Fibroblast of gingiva (primary cell): Measurements from ENCODE around the gene LONP2.
A peak's percentile ranks its signal among the peaks of the same experiment; 100 is the strongest.
"Not testable (repeated sequence)": the region's sequence is repeated elsewhere in the genome, so short reads cannot be mapped to it uniquely, and the experiment has no call there.

Source experiments
- DNase-seq: peaks from one replicate; pipeline ENCODE4 v3.0.0-alpha.2; 2011; ENCODE audit warnings: low read depth

The LONP2 gene

DNA sequence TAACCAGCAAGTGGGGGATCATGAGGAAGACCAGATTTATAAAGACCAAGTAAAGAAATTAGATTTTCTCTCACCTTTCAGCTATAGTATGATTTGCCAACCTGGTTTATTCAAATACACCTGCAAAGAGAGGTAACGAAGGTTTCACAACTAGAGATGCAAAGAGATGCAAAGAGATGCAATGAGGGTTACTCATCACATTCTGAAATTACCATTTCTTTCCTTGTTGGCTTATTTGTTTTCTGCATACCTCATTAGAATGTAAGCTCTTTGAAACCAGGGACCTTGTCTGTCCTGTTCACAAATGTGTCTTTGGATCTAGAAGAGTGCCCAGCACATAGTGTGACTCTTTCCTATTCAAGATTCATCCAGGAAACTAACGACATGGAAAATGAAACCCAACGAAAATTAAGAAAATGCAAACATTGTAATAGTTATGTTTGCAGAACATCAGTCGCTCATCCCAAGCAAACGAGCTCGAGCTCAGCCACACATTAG, 9.0 kb upstream of the LONP2 start:
- DNase-seq = no peak

DNA sequence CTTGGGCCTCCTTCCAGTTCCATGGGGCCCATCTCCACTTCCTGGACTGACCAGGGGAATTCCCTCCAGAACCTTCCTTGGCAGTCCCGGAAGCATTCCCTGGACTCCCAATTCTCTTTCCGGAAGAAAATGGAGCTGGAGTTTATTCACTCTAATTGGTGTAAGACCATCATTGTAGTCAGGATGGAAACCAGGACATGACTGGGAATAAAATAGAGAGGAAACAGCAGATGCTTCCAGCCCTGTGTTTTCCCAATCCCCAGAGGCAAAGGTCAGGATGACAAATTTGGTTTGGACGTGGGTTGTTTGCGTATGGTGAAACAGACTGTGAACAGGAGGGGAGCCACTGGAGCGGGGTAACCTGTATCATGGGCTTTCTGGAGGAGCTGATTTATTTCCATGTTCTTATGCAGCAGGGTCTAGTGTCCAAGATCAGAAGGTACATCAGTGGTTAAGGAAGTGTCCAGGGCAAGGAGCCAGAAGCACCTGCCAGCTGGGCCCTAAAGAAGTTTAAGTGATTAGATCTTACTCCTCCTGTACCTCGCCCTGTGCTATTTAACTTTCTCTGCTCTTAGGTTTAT, 8.5 kb upstream of the LONP2 start:
- no peak for DNase-seq

DNA sequence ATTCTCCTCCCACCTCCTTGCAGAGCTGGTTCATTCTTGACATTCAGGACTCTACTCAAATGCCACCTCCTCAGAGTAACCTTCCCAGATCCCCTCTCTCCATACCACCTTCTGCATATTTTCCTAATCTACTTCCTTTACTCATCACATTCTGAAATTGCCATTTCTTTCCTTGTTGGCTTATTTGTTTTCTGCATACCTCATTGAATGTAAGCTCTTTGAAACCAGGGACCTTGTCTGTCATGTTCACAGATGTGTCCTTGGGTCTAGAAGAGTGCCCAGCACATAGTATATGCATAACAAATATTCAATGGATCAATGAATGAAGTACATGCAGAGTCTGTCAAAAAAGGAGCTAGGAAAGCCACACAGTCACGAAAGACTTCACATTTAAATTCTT, 7.8 kb upstream of the LONP2 start:
- DNase-seq = no peak

DNA sequence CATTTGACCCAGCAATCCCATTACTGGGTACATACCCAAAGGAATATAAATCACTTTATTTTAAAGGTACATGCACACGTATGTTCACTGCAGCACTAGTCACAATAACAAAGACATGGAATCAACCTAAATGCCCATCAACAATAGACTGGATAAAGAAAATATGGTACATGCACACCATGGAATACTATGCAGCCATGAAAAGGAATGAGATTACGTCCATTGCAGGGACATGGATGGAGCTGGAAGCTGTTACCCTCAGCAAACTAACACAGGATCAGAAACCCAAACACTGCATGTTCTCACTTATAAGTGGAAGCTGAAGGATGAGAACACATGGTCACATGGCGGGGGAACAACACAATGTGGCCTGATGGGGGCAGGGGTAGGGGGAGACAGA, 4.0 kb upstream of the LONP2 start:
- not testable (repeated sequence) for DNase-seq

DNA sequence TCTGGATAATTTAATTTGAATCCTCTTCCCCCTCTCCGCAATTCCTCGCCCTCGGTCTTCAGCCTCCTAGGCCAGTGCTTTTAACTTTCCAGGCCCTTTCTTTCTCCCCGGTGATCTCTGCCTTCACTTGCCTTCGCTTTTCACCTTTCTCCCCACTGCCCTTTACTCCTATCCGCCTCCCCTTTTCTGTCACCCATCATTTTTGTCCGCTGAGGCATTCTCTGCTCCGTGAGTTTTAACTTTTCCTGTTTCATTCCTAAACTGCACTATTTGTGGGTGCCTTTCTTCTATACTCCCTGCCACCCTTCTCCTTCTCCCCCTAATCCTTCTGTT, 729 bp downstream of the LONP2 start:
- DNase-seq = no peak

DNA sequence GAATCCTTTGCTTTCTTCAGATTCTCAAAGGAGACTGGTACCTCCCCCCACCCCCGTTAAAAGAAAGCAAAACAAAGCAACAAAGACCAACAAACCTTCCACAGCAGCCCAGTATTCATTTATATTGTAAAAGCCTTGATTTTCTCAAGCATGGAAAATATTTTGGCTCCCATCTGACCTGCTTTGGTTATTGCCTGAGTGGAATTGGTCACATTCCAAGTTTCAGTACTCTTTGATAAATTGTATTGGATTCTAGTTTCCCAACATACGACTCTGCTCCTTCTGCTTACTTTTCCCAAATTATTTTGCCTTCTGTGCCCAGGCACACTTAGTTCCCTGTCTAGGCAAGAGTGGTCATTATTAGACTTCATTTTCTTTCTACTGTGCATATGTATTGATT, 2.0 kb downstream of the LONP2 start:
- peak; percentile 11 for DNase-seq

DNA sequence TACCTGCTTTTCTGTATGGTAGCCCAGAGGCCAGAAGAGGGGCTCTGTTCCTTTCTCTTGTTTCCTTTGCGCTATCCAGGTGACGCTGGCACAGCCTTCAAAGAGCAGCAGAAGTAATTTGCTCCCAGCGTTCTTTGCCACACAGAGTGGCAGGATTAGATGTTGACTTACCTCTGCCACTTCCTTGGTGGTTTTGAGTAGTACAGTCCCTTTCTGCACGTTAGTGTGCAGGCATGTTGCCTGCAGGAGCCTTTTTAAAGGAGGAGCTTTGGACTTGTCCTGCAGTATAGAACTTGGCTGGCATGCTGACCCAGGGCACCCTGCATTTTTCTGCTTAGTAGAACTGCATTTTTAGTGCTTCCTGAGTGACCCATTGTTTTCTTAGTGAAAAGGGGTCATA, 3.2 kb downstream of the LONP2 start, which contains the start of gene ABCC11:
ABCC11 (minus strand) TSS at position 229 of the 400 bp plus-strand sequence. CDS start 15,618 bp downstream, outside the sequence.
- DNase-seq = no peak

DNA sequence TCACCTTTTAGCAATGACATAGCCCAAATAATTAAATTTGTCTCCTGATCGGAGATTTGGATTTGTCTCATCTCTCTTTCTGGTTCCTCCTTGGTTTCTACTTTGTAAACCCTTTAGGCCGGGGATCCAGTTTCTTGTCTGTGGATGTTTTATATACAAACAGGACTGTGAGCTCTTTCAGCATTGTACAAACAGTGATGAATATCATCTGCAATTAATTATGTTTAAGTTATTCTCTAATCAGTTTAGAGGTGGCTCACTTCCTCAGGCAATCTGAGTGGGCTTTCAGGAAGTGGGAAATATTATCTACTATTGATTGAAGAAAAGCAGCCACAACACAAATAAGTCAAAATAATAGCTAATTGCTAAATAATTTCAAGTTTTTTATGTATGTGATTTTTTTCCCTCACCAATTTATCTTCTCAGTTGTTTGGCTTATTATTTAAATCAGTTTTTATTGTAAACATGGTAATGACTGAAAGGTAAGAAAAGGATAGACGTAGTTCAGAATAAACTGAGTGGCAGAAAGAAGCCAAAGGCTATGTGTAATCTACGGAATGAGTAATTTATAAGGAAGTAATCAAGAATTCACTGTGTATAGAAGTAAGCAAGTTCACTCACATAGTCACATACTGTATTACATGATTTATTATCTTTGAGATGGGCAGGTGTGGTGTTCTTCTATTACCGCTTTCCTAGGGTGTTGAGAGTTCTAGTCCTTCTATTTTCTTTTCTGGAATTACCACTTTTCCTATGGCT, 6.6 kb downstream of the LONP2 start:
- DNase-seq = peak; percentile 40

DNA sequence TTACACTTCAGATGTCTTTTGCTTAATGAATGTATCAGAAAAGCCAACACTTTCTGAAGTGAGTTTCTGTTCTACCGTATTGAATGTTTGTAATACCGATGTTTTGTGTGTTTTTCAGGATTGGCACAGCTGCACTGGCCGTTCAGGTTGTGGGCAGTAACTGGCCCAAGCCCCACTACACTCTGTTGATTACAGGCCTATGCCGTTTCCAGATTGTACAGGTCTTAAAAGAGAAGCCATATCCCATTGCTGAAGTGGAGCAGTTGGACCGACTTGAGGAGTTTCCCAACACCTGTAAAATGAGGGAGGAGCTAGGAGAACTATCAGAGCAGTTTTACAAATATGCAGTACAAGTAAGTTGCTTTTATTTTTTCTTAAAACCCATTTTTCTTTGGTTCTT, 7.9 kb downstream of the LONP2 start:
- no peak for DNase-seq

DNA sequence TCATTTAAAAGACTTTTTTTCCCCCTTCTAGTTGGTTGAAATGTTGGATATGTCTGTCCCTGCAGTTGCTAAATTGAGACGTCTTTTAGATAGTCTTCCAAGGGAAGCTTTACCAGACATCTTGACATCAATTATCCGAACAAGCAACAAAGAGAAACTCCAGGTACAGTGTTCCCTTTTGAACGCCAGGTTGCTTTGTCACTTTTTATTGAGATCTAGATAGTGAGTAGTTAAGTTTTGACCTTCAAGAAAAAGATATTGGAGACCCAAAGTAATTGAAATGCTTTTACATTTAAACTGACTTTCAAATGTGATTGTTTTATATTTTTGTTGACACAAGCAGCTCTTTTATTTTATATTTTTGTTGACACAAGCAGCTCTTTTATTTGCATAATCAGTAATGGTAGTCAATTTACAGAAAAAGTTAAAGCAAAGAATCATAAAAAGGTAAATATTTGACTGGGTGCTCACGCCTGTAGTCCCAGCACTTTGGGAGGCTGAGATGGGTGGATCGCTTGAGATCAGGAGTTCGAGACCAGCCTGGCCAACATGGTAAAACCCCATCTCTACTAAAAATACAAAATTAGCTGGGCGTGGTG, 12.6 kb downstream of the LONP2 start:
- DNase-seq = no peak

DNA sequence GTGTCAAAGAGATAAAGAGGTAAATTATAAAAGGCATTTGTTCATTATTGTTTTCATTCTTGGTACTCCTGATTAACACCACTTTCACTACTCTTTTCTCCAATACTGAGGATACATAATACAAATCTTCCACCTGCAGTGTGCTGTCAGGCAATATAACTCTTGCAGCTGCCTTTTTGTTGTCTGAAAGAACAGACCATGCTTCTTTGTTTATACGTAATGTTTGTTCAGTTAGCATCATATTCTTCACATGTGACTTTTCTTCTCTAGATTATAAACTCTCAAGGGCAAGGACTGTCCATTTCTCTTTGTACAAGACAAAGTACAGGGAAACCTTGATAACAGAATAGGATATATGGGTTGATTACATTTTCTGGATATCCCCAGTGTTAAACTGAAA, 17.5 kb downstream of the LONP2 start:
- no peak for DNase-seq

DNA sequence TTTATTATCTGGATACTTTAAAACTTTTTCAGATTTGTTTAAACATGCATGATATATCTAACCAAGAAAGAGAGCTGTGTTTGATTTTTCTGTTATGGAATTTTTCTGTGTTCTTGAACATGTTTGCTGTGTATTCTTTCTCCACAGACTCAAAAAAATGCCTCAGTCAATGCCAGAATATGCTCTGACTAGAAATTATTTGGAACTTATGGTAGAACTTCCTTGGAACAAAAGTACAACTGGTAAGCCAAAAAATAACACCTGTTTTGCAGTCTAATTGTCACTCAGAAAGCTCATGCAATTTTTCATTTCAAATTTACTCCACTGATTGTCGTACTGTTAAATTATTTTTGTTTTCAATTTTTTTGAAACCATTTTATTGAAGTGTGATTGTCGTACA, 18.5 kb downstream of the LONP2 start:
- DNase-seq = no peak

DNA sequence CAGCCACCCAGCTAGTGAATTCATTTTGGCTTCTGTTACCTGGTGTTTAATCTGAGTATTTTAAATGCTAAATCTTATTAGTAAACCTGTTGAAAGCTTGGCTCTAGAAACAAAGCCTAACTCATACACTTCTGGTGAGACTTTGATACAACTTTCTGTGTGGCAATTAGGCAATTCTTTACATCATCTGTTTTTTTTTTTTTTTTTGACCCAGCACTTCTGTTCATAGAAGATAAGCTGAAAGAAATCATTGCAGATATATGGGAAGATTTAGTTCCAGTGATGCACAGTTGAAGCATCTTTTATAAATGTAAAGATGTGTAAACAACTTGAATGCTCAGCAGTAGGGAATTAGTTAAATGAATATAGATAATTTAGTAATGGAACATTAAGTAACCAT, 24.9 kb downstream of the LONP2 start:
- no peak for DNase-seq

DNA sequence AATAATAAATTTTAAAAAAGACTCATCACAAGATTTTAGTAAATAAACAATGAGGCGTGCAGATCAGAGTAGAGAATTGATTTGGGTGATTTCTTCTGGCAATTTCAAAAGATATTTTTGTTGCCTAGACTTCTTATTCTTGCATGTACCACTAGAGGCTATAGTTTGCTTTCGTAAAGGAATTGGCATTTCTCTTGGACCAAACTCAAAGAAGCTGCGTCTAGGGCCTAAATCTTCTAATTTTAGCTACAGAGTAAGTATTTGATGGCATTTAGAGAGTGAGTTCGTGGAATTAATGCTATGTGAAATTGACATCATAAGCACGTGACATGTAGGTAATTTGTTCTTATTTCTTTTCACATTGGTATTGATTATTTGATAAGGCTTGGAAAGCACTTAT, 27.6 kb downstream of the LONP2 start:
- DNase-seq = peak; percentile 32

DNA sequence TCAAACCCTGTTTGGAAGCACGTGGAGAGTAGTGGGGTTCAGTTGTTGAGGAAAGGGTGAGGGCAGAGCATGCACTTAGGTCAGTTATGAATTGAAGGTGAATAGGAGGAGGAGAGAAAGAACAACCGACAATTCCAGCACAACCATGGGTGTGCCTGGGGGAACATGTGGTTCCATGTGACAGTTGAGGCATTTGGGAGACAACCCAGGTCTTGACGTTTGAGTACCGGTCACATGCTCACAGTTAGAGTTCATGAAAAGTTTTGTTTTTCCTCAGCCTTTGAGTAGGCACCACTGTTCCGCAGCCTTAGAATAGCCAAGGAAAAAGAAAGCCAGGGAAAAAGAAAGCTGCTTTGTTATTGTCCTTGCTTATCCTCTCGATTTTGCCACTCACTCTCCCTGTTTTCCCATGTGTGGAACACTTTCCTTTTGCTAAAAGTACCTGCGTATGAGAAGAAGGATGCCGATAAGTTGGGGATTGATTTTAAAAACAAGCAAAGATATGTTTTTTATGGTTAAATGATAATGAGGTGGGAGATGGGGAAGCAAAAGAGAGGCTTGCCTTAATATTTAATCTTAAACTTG, 28.8 kb downstream of the LONP2 start:
- no peak for DNase-seq

DNA sequence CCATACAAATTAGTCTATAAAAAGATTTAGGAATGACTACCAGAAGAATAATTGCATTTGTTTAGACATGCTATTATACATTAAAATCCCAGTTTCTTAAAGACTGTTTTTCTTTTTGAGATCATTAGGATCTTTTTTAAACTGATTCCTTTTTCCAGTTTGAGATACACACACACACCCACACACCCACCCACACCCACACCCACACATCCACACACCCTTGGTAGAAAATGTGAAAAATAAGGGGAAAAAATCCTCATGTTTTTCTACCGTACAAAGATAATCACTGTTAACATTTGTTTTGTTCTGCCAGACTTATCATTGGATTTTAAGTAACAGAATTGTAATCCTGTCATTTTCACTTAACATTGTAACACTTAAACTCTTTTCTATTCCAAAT, 30.4 kb downstream of the LONP2 start:
- DNase-seq = no peak

DNA sequence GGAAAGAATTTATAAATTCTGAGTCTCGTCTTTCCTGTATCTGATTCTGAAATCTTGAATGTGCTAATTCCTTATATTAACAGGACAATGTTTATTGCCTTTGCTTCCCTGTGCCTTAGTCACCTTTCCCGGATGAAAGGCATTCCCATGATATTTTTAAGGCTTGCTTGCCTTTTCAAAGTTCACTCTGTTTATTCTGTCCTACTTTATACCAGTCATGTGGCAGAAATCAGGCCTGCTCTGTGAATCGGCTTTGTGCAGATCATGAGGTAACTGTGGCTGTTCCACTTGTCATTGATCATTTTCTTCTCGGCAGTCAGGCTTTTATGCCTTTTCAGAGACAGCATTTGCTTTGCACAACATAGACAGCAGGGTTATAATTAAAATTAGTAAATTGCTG, 32.0 kb downstream of the LONP2 start:
- no peak for DNase-seq

DNA sequence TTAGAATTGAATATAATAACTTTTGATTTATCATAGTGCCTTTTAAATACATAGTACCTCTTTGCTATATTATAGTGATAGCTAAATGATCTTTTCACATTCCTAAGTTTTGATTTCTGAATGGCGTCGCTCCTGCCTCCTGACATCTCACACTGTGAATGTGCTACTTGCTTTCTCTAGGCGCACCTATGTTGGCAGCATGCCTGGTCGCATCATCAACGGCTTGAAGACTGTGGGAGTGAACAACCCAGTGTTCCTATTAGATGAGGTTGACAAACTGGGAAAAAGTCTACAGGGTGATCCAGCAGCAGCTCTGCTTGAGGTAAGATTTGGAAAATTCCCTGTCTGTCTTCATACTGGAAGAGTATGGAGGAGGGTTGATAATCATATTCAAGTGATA, 33.1 kb downstream of the LONP2 start:
- no peak for DNase-seq

DNA sequence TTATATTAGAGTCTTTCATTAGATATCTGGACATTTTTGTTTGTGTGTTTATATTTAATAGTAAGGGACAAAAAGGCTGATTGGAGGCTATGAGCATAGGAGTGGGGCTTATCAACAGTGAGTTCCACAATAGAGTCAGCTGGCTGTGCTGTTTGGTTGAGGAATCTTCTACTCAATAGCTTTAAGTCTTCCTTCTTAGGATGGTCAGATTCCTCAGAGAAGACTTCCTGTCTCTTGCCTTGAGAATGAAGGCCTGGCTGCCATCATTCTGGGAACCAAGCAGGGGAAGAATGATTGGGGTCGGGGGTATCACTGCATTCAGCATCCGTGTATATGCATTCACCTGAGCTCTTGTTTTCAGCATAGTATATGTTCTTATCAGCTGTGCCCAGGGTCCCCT, 35.1 kb downstream of the LONP2 start:
- no peak for DNase-seq

DNA sequence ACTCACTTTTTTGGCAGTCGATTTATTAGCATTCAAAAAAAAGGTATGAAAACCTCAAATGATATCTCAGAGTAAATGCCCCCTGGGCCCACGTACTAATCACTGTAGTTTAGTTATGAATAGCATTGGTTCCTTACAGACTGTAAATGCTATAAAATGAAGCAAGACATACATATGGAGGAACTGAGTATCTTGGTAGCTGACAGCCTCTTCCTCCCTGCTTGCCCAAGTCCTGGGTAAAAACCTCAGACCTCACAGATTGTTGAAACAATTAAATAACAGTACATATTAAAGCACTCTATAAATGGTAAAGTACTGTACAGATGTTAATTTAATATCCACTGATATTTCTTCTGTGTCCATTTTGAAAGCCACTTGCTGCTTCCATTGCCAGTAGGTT, 36.4 kb downstream of the LONP2 start:
- DNase-seq = no peak

DNA sequence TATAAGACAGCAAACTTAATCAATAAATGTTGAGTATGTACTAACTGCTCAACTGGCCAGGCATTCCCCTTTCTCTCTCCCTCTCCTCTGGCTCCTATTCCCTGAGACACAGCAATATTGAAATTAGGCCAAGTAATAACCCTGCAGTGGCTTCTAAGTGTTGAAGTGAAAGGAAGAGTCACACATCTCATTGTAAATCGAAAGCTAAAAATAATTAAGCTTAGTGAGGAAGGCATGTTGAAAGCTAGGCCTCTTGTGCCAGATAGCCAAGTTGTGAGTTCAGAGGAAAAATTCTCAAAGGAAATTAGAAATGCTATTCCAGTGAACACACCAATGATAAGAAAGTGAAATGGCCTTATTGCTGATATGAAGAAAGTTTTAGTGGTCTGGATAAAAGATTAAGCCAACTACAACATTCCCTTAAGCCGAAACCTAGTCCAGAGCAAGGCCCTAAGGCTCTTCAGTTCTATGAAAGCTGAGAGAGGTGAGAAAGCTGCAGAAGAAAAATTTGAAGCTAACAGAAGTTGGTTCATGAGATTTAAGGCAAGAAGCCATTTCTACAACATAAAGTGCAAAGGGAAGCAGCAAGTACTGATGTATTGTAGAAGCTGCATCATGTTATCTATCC, 38.6 kb downstream of the LONP2 start:
- no peak for DNase-seq

DNA sequence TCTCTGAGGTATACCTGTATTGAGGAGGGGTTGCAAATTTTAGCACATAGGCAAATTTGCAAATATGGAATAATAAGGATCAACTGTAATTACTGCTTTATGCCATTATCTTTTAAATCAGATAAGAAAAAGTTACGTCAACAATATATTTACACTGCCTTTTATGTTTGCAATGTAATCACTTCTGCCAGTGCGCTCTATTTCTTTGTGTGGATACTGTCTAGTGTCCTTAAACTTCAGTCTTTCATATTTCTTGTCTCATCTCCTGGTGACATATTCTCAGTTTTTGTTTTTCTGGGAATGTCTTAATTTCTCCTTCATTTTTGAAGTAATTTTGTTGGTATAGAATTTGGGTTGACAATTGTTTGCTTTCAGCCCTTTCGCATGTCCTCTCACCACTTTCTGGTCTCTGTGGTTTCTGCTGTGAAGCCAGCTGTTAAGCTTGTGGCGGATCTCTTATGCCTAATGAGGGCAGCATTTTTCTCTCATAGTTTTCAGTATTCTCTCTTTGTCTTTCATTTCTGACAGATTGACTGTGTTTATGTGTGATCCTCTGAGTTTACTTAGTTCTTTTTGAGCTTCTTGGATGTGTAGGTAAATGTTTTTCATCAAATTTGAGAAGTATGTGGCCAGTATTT, 40.8 kb downstream of the LONP2 start:
- DNase-seq = no peak
